ENCODE measurements around the gene NCBP2L.

The NCBP2L gene

GRCh38 chrX:107747596-107748161, 29.9 kb upstream of the NCBP2L start:
- H2AFZ ChIP-seq (ENCODE audit: low read depth, low read length) = no peak overlapping the region
- no peaks in the 10 kb centered on the region for H3K9me3 ChIP-seq (ENCODE audit: insufficient read depth, low read length, severe bottlenecking)
- H4K20me1 ChIP-seq (ENCODE audit: insufficient read depth, low read length) = no peaks in the 10 kb centered on the region
- no peak overlapping the region for H3K27ac ChIP-seq (ENCODE audit: low read length)
- ATAC-seq (ENCODE audit: insufficient read depth, low read depth) (no peak), DNase-seq (no peak)
- no peak overlapping the region for H3K4me2 ChIP-seq (ENCODE audit: insufficient read depth, low read length)
- H3K27me3 ChIP-seq (ENCODE audit: insufficient read depth, low read length, poor library complexity) = no peaks in the 10 kb centered on the region
- no peak overlapping the region for H3K9ac ChIP-seq (ENCODE audit: low read depth, low read length)
- no peak overlapping the region for H3K4me3 ChIP-seq (ENCODE audit: low read depth in 1 of 2, low read length in 2 of 2)
- TF ChIP-seq EZH2 (IDR thresholded peaks at IDR 0.05; ENCODE audit: borderline replicate concordance, low read depth, low read length, severe bottlenecking) = no peak
- TF ChIP-seq CTCF (IDR thresholded peaks at IDR 0.05; ENCODE audit: borderline replicate concordance, extremely low read depth, low read length, poor library complexity, severe bottlenecking) = no peak
- no peaks in the 10 kb centered on the region for H3K79me2 ChIP-seq (ENCODE audit: insufficient read depth, low read length)
- no peaks in the 10 kb centered on the region for H3K36me3 ChIP-seq (ENCODE audit: insufficient read depth, low read length)
- peaks cover 7% of the 10 kb centered on the region for H3K4me1 ChIP-seq (ENCODE audit: insufficient read depth, low read length)

- Histone ChIP-seq H3K27ac (ENCODE audit: low read length) (no peak overlapping the region), H4K20me1 (ENCODE audit: insufficient read depth, low read length) (no peaks in the 10 kb centered on the region), H3K4me3 (ENCODE audit: low read depth in 1 of 2, low read length in 2 of 2) (no peak overlapping the region), H2AFZ (ENCODE audit: low read depth, low read length) (no peak overlapping the region), H3K9ac (ENCODE audit: low read depth, low read length) (no peak overlapping the region), H3K27me3 (ENCODE audit: insufficient read depth, low read length, poor library complexity) (no peaks in the 10 kb centered on the region), H3K4me2 (ENCODE audit: insufficient read depth, low read length) (no peak overlapping the region), H3K9me3 (ENCODE audit: insufficient read depth, low read length, severe bottlenecking) (no peaks in the 10 kb centered on the region), H3K79me2 (ENCODE audit: insufficient read depth, low read length) (no peaks in the 10 kb centered on the region), H3K36me3 (ENCODE audit: insufficient read depth, low read length) (no peaks in the 10 kb centered on the region), H3K4me1 (ENCODE audit: insufficient read depth, low read length) (no peaks in the 10 kb centered on the region)
- no peak for TF ChIP-seq CTCF (IDR thresholded peaks at IDR 0.05; ENCODE audit: borderline replicate concordance, extremely low read depth, low read length, poor library complexity, severe bottlenecking)
- DNase-seq (no peak), ATAC-seq (ENCODE audit: insufficient read depth, low read depth) (no peak)
These were observed 29.0 kb upstream of the NCBP2L start for GRCh38 chrX:107748506-107748905.

- Histone ChIP-seq H3K4me2 (ENCODE audit: insufficient read depth, low read length) (no peak overlapping the region), H3K4me3 (ENCODE audit: low read depth in 1 of 2, low read length in 2 of 2) (no peak overlapping the region), H4K20me1 (ENCODE audit: insufficient read depth, low read length) (no peaks in the 10 kb centered on the region), H3K79me2 (ENCODE audit: insufficient read depth, low read length) (no peaks in the 10 kb centered on the region), H3K9me3 (ENCODE audit: insufficient read depth, low read length, severe bottlenecking) (no peaks in the 10 kb centered on the region), H3K27ac (ENCODE audit: low read length) (no peak overlapping the region), H3K36me3 (ENCODE audit: insufficient read depth, low read length) (no peaks in the 10 kb centered on the region), H3K27me3 (ENCODE audit: insufficient read depth, low read length, poor library complexity) (no peaks in the 10 kb centered on the region), H2AFZ (ENCODE audit: low read depth, low read length) (no peak overlapping the region), H3K4me1 (ENCODE audit: insufficient read depth, low read length) (no peaks in the 10 kb centered on the region), H3K9ac (ENCODE audit: low read depth, low read length) (no peak overlapping the region)
- ATAC-seq (ENCODE audit: insufficient read depth, low read depth) (no peak), DNase-seq (no peak)
- TF ChIP-seq EZH2 (IDR thresholded peaks at IDR 0.05; ENCODE audit: borderline replicate concordance, low read depth, low read length, severe bottlenecking) = no peak
- TF ChIP-seq CTCF (IDR thresholded peaks at IDR 0.05; ENCODE audit: borderline replicate concordance, extremely low read depth, low read length, poor library complexity, severe bottlenecking) = no peak
These were observed 27.3 kb upstream of the NCBP2L start for GRCh38 chrX:107750263-107750662.
